Keratinocyte (primary cell): ENCODE results near the gene IL22RA1. TPM values are rescaled to one million over a fixed set of nuclear protein-coding genes. Genes with fewer than 3 reads are reported as not detected.

ENCODE experiments used
- DNase-seq: peaks from one replicate; pipeline ENCODE4 v3.0.0-alpha.2; 2011; ENCODE audit warnings: low read depth, missing footprints, low spot score
- FAIRE-seq: peaks from 2 replicates; lab custom pipeline; 2011; peaks lifted over from hg19 to GRCh38; lab: Jason Lieb, UNC
- H2AFZ ChIP-seq: 2 replicates; pipeline ENCODE4 v1.6.0; 2012; ENCODE audit warnings: low read length, control low read depth, inconsistent platforms; ENCODE audit not compliant: control insufficient read depth
- H3K27ac ChIP-seq: 2 replicates; pipeline ENCODE4 v1.5.1; 2011; ENCODE audit warnings: low read length; ENCODE audit not compliant: control insufficient read depth, insufficient read depth
- H3K27me3 ChIP-seq: 3 replicates; pipeline ENCODE4 v1.6.0; 2011; ENCODE audit warnings: low read length; ENCODE audit not compliant: control insufficient read depth, insufficient read depth; ENCODE audit errors: extremely low read depth
- H3K36me3 ChIP-seq, 2 experiments: 2 replicates in 1 of 2; 3 replicates in 1 of 2; pipeline ENCODE4 v1.5.1; 2011; ENCODE audit warnings: low read length in 2 of 2, mild to moderate bottlenecking in 1 of 2; ENCODE audit not compliant: control insufficient read depth in 2 of 2, insufficient read depth in 2 of 2; ENCODE audit errors: extremely low read depth in 1 of 2
- H3K4me1 ChIP-seq: 3 replicates; pipeline ENCODE4 v1.5.1; 2011; ENCODE audit warnings: low read length; ENCODE audit not compliant: control insufficient read depth, insufficient read depth; ENCODE audit errors: extremely low read depth
- H3K4me2 ChIP-seq: 3 replicates; pipeline ENCODE4 v1.6.0; 2011; ENCODE audit warnings: low read depth, low read length; ENCODE audit not compliant: control insufficient read depth, insufficient read depth; ENCODE audit errors: extremely low read depth
- H3K4me3 ChIP-seq, 3 experiments: fragments of 200-600 bp in 1 of 3; sonication (generic) in 1 of 3; 2 replicates in 2 of 3; 3 replicates in 1 of 3; pipeline ENCODE4 v1.5.1; 2011 to 2016; ENCODE audit warnings: low read length in 3 of 3, mild to moderate bottlenecking in 3 of 3, control low read depth in 2 of 3, inconsistent platforms in 1 of 3, low read depth in 1 of 3, mixed read lengths in 1 of 3, mixed run types in 1 of 3, moderate library complexity in 1 of 3; ENCODE audit not compliant: control insufficient read depth in 2 of 3, insufficient read depth in 2 of 3; ENCODE audit errors: extremely low read depth in 1 of 3
- H3K79me2 ChIP-seq: 2 replicates; pipeline ENCODE4 v1.6.0; 2012; ENCODE audit warnings: low read length; ENCODE audit not compliant: control insufficient read depth, insufficient read depth
- H3K9ac ChIP-seq: 3 replicates; pipeline ENCODE4 v1.6.0; 2011; ENCODE audit warnings: low read length; ENCODE audit not compliant: control insufficient read depth, insufficient read depth; ENCODE audit errors: extremely low read depth
- H3K9me1 ChIP-seq: 3 replicates; pipeline ENCODE4 v1.6.0; 2011; ENCODE audit warnings: low read length; ENCODE audit not compliant: control insufficient read depth, insufficient read depth; ENCODE audit errors: extremely low read depth
- H3K9me3 ChIP-seq: 2 replicates; pipeline ENCODE4 v1.5.1; 2012; ENCODE audit warnings: low read depth, low read length; ENCODE audit not compliant: control insufficient read depth
- H4K20me1 ChIP-seq: 3 replicates; pipeline ENCODE4 v1.6.0; 2011; ENCODE audit warnings: low read length; ENCODE audit not compliant: control insufficient read depth, insufficient read depth; ENCODE audit errors: extremely low read depth
- EZH2 ChIP-seq: IDR thresholded peaks from one replicate; pipeline ENCODE4 v1.6.1; 2012; ENCODE audit warnings: inconsistent platforms, mild to moderate bottlenecking, low read length, moderate library complexity
- dilution Hi-C: fragments of 300-500 bp; cut with MboI; formaldehyde crosslinking; loops from one replicate; pipeline ENCODE4 v1.7.0; 2020; ENCODE audit warnings: low sequenced_read_pairs; ENCODE audit not compliant: extremely low pct_ligation_motif_present
- polyA plus RNA-seq, 5 experiments: library from polyadenylated mRNA; depleted of rRNA in 3 of 5; stranded (reverse) in 3 of 5; stranded (forward) in 1 of 5; unstranded in 1 of 5; fragments of >200 nt; gene quantifications; 1 replicate in 1 of 5; 2 replicates in 3 of 5; 3 replicates in 1 of 5; pipeline versions ENCODE4 v1.2.1 to v1.2.3, GENCODE V29; 2011 to 2012; ENCODE audit warnings: missing spikeins in 2 of 5, low read depth in 1 of 5, low replicate concordance in 1 of 5
- TF ChIP-seq, protein P1 (sequence below), 3 experiments: IDR thresholded peaks in 1 of 3; conservative IDR thresholded peaks in 1 of 3; optimal IDR thresholded peaks in 1 of 3; 2 replicates in 2 of 3; 3 replicates in 1 of 3; pipeline versions ENCODE3 to v1.5.1; 2011; ENCODE audit warnings: low read length in 3 of 3, mild to moderate bottlenecking in 3 of 3, moderate library complexity in 2 of 3, control low read depth in 1 of 3, inconsistent platforms in 1 of 3; ENCODE audit not compliant: insufficient read depth in 2 of 3; ENCODE audit errors: extremely low read depth in 1 of 3

IL22RA1 gene
- polyA plus RNA-seq, 1 donor (not counting 4 experiments of a cell fraction or from before 2014, with no cell fraction given): 1.7 TPM

DNA sequence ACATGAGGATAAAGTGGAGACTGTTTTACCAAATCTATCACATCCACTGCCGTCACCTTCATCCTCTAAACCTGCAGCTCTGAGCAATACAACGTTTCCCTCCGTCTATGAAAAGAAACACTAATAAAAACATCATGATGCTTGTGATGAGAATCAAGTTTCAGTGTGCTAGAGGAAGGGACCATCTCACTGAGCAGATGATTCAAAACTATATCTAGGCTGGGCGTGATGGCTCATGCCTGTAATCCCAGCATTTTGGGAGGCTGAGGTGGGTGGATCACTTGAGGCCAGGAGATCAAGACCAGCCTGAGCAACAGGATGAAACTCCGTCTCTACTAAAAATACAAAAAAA, 16.3 kb downstream of the IL22RA1 start:
- H3K9ac ChIP-seq: no peak overlapping the region
- FAIRE-seq (no peak), DNase-seq (no peak)
- H3K27ac ChIP-seq: no peak overlapping the region
- dilution Hi-C loops: no loop called here
- H3K27me3 ChIP-seq: no peaks in the 10 kb centered on the region
- no peaks in the 10 kb centered on the region for H3K79me2 ChIP-seq
- H3K4me3 ChIP-seq: no peak overlapping the region
- no peaks in the 10 kb centered on the region for H4K20me1 ChIP-seq
- H3K9me3 ChIP-seq: no peaks in the 10 kb centered on the region
- H3K4me1 ChIP-seq: no peaks in the 10 kb centered on the region
- H3K9me1 ChIP-seq: no peaks in the 10 kb centered on the region
- H3K4me2 ChIP-seq: no peak overlapping the region
- no peak for TF ChIP-seq EZH2
- TF ChIP-seq, protein P1, sequence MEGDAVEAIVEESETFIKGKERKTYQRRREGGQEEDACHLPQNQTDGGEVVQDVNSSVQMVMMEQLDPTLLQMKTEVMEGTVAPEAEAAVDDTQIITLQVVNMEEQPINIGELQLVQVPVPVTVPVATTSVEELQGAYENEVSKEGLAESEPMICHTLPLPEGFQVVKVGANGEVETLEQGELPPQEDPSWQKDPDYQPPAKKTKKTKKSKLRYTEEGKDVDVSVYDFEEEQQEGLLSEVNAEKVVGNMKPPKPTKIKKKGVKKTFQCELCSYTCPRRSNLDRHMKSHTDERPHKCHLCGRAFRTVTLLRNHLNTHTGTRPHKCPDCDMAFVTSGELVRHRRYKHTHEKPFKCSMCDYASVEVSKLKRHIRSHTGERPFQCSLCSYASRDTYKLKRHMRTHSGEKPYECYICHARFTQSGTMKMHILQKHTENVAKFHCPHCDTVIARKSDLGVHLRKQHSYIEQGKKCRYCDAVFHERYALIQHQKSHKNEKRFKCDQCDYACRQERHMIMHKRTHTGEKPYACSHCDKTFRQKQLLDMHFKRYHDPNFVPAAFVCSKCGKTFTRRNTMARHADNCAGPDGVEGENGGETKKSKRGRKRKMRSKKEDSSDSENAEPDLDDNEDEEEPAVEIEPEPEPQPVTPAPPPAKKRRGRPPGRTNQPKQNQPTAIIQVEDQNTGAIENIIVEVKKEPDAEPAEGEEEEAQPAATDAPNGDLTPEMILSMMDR (optimal IDR thresholded peaks at IDR 0.05 in 1 of 3, IDR thresholded peaks at IDR 0.05 in 1 of 3, conservative IDR thresholded peaks at IDR 0.05 in 1 of 3; ENCODE audit: extremely low read depth in 1 of 3, insufficient read depth in 2 of 3, low read length in 3 of 3): no peak
- no peak overlapping the region for H2AFZ ChIP-seq
- peaks cover 0 to 3% of the 10 kb centered on the region in 2 experiments for H3K36me3 ChIP-seq

DNA sequence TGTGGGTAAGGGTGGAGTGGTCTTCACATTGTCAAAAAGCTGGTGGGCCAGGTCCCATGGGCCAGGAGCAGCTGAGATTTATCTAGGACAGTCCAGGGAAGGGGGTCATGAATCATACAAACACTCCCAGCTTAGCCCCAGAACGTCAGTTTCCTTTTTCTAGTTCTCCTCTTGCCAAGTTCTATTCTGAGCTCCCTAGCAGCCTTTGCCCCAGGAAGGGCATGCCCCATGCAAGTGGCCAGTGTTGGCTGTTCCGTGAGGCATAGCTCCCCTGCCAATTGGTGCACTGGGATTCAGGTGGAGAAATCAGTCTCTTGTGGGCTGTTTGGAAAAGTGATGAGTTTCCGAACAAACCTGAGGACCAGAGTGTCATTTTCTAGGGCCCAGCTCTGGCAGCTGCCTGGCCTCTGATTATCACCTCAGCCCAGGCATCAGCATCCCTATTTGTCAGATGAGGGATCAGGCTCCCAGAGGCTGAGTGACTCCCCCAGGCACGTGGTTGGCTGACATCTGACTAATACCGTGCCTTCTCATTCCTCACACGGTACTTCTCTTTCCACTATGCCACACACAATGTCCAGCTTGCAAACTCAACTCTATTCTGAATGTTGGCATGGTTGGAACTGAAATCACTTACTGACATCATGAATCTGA, 16.8 kb downstream of the IL22RA1 start:
- Histone ChIP-seq H2AFZ (no peak overlapping the region), H3K27me3 (no peaks in the 10 kb centered on the region), H3K27ac (no peak overlapping the region), H3K9ac (no peak overlapping the region), H3K36me3 (peaks cover 0 to 3% of the 10 kb centered on the region in 2 experiments), H3K79me2 (no peaks in the 10 kb centered on the region), H3K4me1 (no peaks in the 10 kb centered on the region), H3K4me3 (no peak overlapping the region), H4K20me1 (no peaks in the 10 kb centered on the region), H3K9me1 (no peaks in the 10 kb centered on the region), H3K9me3 (no peaks in the 10 kb centered on the region), H3K4me2 (no peak overlapping the region)
- dilution Hi-C loops: no loop called here
- no peak for DNase-seq
- no peak for TF ChIP-seq EZH2
- FAIRE-seq: no peak

DNA sequence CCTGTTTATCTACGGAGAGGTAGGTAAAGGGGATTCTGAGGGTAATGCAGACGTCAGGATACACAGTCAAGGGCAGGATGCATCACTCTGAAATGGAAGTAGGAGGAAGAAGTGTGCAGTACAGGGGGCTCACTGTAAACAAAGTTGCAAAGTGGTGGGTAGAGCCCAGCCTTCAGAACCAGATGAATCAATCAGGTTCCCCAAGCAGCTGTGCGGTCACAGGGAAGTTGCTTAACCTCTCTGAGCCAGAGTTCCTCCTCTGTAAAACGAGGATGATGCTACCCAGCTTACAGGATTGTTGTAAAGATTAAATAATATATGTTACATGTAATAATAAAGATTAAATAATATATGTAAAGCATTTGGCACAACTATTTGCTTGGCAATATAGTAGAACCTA, 17.5 kb downstream of the IL22RA1 start:
- Histone ChIP-seq H3K27me3 (no peaks in the 10 kb centered on the region), H3K9me3 (no peaks in the 10 kb centered on the region), H3K79me2 (no peaks in the 10 kb centered on the region), H3K4me2 (no peak overlapping the region), H3K9me1 (no peaks in the 10 kb centered on the region), H3K27ac (no peak overlapping the region), H4K20me1 (no peaks in the 10 kb centered on the region), H2AFZ (no peak overlapping the region), H3K9ac (no peak overlapping the region), H3K4me1 (peaks cover 6% of the 10 kb centered on the region), H3K4me3 (no peak overlapping the region), H3K36me3 (peaks cover 0 to 3% of the 10 kb centered on the region in 2 experiments)
- FAIRE-seq: no peak
- no peak for TF ChIP-seq EZH2
- TF ChIP-seq, protein P1 (optimal IDR thresholded peaks at IDR 0.05 in 1 of 3, IDR thresholded peaks at IDR 0.05 in 1 of 3, conservative IDR thresholded peaks at IDR 0.05 in 1 of 3; ENCODE audit: extremely low read depth in 1 of 3, insufficient read depth in 2 of 3, low read length in 3 of 3): no peak
- DNase-seq: no peak
- dilution Hi-C loops: no loop called here
